K562 (cell line): ENCODE results near the gene NSUN6. TPM values are rescaled to one million over a fixed set of nuclear protein-coding genes. Genes with fewer than 3 reads are reported as not detected.

ENCODE experiments used
- C11orf30 ChIP-seq: fragments of 450-650 bp; IDR thresholded peaks from 2 replicates; pipeline ENCODE4 v1.6.1; 2016; ENCODE audit warnings: low read depth, mild to moderate bottlenecking
- CBFA2T2 ChIP-seq: fragments of 450-650 bp; conservative IDR thresholded peaks from 2 replicates; pipeline ENCODE4 v1.6.1; 2017; ENCODE audit warnings: mild to moderate bottlenecking
- FOXM1 ChIP-seq, 2 experiments: fragments of 450-650 bp in 1 of 2; sonication (generic) in 1 of 2; formaldehyde crosslinking in 1 of 2; IDR thresholded peaks; 2 replicates each; pipeline versions ENCODE4 v1.6.1 to v1.9.0; 2017 to 2022; ENCODE audit warnings: low read depth in 2 of 2, mild to moderate bottlenecking in 2 of 2, missing genetic modification reagents in 1 of 2, moderate library complexity in 1 of 2
- HEY1 ChIP-seq: fragments of 250-450 bp; sonication (Bioruptor Pico); IDR thresholded peaks from 2 replicates; pipeline ENCODE4 v1.5.0; 2020; ENCODE audit warnings: mild to moderate bottlenecking, moderate library complexity, borderline replicate concordance
- HNRNPUL1 ChIP-seq: fragments of 200-400 bp; formaldehyde crosslinking; IDR thresholded peaks from 2 replicates; pipeline ENCODE4 v1.6.1; 2017; ENCODE audit warnings: low read length
- HOXB6 ChIP-seq: fragments of 250-450 bp; sonication (Bioruptor Pico); IDR thresholded peaks from 2 replicates; pipeline ENCODE4 v1.5.1; 2022; ENCODE audit warnings: mild to moderate bottlenecking, borderline replicate concordance
- JUN ChIP-seq, 2 experiments: sonication (generic) in 1 of 2; formaldehyde crosslinking in 1 of 2; IDR thresholded peaks; 2 replicates each; pipeline versions ENCODE4 v1.6.1 to v1.8.0; 2012 to 2022; ENCODE audit warnings: borderline replicate concordance in 2 of 2, mild to moderate bottlenecking in 2 of 2, improper control_type of control experiment in 1 of 2, low read depth in 1 of 2, low read length in 1 of 2, missing genetic modification reagents in 1 of 2
- NFE2L1 ChIP-seq: fragments of 450-650 bp; IDR thresholded peaks from 2 replicates; pipeline ENCODE4 v1.6.1; 2016; ENCODE audit warnings: missing genetic modification characterization, low read depth, mild to moderate bottlenecking, missing compliant biosample characterization, moderate library complexity, borderline replicate concordance
- NFYB ChIP-seq: IDR thresholded peaks from 2 replicates; pipeline ENCODE4 v1.6.1; 2011; ENCODE audit warnings: mild to moderate bottlenecking, moderate library complexity; ENCODE audit not compliant: insufficient read length; ENCODE audit errors: extremely low read depth
- PHF21A ChIP-seq: fragments of 450-650 bp; IDR thresholded peaks from 2 replicates; pipeline ENCODE4 v1.6.1; 2017; ENCODE audit warnings: low read depth, borderline replicate concordance
- SP2 ChIP-seq: IDR thresholded peaks from 2 replicates; pipeline ENCODE4 v1.6.1; 2011; ENCODE audit warnings: mild to moderate bottlenecking, low read depth, low read length, moderate library complexity; ENCODE audit not compliant: poor library complexity, severe bottlenecking; ENCODE audit errors: extremely low read depth
- SREBF1 ChIP-seq: fragments of 150-350 bp; IDR thresholded peaks from 2 replicates; pipeline ENCODE4 v1.6.1; 2014; ENCODE audit warnings: antibody characterized with exemption, low read depth, low read length, borderline replicate concordance
- ZFP1 ChIP-seq: fragments of 450-650 bp; formaldehyde crosslinking; IDR thresholded peaks from 2 replicates; pipeline ENCODE4 v1.4.0; 2020; ENCODE audit warnings: mild to moderate bottlenecking, mixed read lengths
- ZNF174 ChIP-seq: fragments of 250-450 bp; sonication (Bioruptor Pico); IDR thresholded peaks from 2 replicates; pipeline ENCODE4 v1.4.0; 2020; ENCODE audit warnings: mild to moderate bottlenecking
- ZNF23 ChIP-seq: fragments of 250-450 bp; sonication (Bioruptor Pico); IDR thresholded peaks from 2 replicates; pipeline ENCODE4 v1.4.0; 2020; ENCODE audit warnings: mild to moderate bottlenecking
- ZNF561 ChIP-seq: fragments of 450-650 bp; formaldehyde crosslinking; conservative IDR thresholded peaks from 2 replicates; pipeline ENCODE4 v1.4.0; 2020; ENCODE audit warnings: mild to moderate bottlenecking, moderate library complexity
- ZNF76 ChIP-seq: fragments of 250-450 bp; sonication (Bioruptor Pico); IDR thresholded peaks from 2 replicates; pipeline ENCODE4 v1.4.0; 2020; ENCODE audit warnings: mild to moderate bottlenecking, moderate library complexity, borderline replicate concordance
- polyA plus RNA-seq, 8 experiments: library from polyadenylated mRNA; depleted of rRNA in 4 of 8; stranded (reverse) in 5 of 8; unstranded in 3 of 8; fragments of >200 nt; fragmentation: Nextera tagmentation in 2 of 8; fragmentation: Illumina TruSeq in 1 of 8; extraction: Ambion mirVana in 2 of 8; extraction: Trizol in 1 of 8; gene quantifications; 2 replicates each; pipeline versions ENCODE4 v1.2.1 to v1.2.3, GENCODE V29; 2011 to 2014; ENCODE audit warnings: inconsistent platforms in 1 of 8, missing spikeins in 1 of 8
- total RNA-seq, 7 experiments: library from RNA; depleted of rRNA in 6 of 7; stranded (reverse); fragments of >200 nt in 6 of 7; fragmentation: Illumina TruSeq in 2 of 7; extraction: Trizol in 2 of 7; gene quantifications; 2 replicates each; pipeline versions ENCODE4 v1.2.1 to v1.2.3, GENCODE V29; 2011 to 2021; ENCODE audit warnings: low replicate concordance in 1 of 7
- TF ChIP-seq, protein P1 (sequence below), 2 experiments: fragments of 450-650 bp; IDR thresholded peaks; 2 replicates each; pipeline ENCODE4 v1.6.1; 2018; ENCODE audit warnings: mild to moderate bottlenecking in 2 of 2, low read depth in 1 of 2; ENCODE audit not compliant: partially characterized antibody in 2 of 2
- TF ChIP-seq, protein P2 (sequence below): fragments of 450-650 bp; IDR thresholded peaks from 2 replicates; pipeline ENCODE4 v1.6.1; 2017; ENCODE audit warnings: antibody characterized with exemption, mild to moderate bottlenecking

The NSUN6 gene
- total and polyA plus RNA-seq, 9 of the 15 experiments (the other 6 are each of a cell fraction or from before 2014, with no cell fraction given) = 12.5 to 33.1 (median 24.2) TPM

DNA sequence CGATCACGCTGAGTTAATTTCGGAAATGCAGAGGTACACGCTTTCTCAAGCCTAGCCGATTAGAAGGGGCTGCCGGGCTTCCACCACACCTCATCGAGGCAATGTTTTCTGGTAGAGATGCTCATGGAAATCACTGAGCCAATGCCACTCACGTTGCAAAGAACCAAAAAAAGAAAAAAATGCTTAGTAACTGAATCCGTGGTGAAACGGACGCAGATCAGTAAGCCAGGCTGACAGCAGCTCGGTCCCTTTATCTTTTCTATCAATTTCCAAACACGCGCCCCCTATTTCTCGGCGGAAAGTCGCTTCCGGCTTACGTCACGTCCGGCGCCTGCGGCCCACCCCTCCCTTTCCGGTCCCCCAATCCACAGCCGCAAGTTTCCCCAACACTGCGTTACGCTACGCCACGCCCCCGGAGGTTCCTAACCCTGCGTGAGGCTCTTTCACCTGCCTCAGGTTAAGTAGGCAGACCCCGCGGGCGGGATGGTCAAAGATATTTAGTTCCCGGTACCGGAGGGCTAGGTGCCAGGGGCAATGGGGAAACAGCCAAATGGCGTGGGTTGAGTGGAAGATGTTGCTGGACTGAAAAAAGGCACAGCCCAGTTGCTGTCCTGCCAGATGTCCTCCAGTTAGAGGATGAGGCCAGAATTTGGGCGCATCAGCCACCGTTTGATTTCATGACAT, at the start of gene NSUN6 (continued):
- TF ChIP-seq NFYB (no peak), SP2 (no peak), ZNF174 (no peak), JUN (IDR thresholded peaks at IDR 0.05; ENCODE audit: borderline replicate concordance, low read depth, low read length) (peak; percentile 44; the same call in 1 of the 2 replicates), JUN (CRISPR knock-in tag; IDR thresholded peaks at IDR 0.05; ENCODE audit: borderline replicate concordance) (0 out of 2 replicates have a peak, but pooled peaks have one; percentile 53), SREBF1 (no peak), HEY1 (CRISPR knock-in tag) (0 out of 2 replicates have a peak, but pooled peaks have one; percentile 20), HOXB6 (CRISPR knock-in tag) (no peak), ZNF23 (CRISPR knock-in tag) (no peak), ZNF76 (CRISPR knock-in tag) (no peak), PHF21A (no peak), HNRNPUL1 (no peak), ZNF561 (CRISPR knock-in tag) (no peak), FOXM1 (IDR thresholded peaks at IDR 0.05; ENCODE audit: low read depth) (no peak), FOXM1 (CRISPR knock-in tag; IDR thresholded peaks at IDR 0.05; ENCODE audit: low read depth) (peak; percentile 48; the same call in 1 of the 2 replicates), NFE2L1 (tag) (no peak), C11orf30 (peak; percentile 92), CBFA2T2 (no peak), ZFP1 (CRISPR knock-in tag) (no peak)
- TF ChIP-seq, protein P1, sequence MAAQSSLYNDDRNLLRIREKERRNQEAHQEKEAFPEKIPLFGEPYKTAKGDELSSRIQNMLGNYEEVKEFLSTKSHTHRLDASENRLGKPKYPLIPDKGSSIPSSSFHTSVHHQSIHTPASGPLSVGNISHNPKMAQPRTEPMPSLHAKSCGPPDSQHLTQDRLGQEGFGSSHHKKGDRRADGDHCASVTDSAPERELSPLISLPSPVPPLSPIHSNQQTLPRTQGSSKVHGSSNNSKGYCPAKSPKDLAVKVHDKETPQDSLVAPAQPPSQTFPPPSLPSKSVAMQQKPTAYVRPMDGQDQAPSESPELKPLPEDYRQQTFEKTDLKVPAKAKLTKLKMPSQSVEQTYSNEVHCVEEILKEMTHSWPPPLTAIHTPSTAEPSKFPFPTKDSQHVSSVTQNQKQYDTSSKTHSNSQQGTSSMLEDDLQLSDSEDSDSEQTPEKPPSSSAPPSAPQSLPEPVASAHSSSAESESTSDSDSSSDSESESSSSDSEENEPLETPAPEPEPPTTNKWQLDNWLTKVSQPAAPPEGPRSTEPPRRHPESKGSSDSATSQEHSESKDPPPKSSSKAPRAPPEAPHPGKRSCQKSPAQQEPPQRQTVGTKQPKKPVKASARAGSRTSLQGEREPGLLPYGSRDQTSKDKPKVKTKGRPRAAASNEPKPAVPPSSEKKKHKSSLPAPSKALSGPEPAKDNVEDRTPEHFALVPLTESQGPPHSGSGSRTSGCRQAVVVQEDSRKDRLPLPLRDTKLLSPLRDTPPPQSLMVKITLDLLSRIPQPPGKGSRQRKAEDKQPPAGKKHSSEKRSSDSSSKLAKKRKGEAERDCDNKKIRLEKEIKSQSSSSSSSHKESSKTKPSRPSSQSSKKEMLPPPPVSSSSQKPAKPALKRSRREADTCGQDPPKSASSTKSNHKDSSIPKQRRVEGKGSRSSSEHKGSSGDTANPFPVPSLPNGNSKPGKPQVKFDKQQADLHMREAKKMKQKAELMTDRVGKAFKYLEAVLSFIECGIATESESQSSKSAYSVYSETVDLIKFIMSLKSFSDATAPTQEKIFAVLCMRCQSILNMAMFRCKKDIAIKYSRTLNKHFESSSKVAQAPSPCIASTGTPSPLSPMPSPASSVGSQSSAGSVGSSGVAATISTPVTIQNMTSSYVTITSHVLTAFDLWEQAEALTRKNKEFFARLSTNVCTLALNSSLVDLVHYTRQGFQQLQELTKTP (IDR thresholded peaks at IDR 0.05; ENCODE audit: low read depth in 1 of 2, partially characterized antibody in 2 of 2) = no peak
- TF ChIP-seq, protein P2, sequence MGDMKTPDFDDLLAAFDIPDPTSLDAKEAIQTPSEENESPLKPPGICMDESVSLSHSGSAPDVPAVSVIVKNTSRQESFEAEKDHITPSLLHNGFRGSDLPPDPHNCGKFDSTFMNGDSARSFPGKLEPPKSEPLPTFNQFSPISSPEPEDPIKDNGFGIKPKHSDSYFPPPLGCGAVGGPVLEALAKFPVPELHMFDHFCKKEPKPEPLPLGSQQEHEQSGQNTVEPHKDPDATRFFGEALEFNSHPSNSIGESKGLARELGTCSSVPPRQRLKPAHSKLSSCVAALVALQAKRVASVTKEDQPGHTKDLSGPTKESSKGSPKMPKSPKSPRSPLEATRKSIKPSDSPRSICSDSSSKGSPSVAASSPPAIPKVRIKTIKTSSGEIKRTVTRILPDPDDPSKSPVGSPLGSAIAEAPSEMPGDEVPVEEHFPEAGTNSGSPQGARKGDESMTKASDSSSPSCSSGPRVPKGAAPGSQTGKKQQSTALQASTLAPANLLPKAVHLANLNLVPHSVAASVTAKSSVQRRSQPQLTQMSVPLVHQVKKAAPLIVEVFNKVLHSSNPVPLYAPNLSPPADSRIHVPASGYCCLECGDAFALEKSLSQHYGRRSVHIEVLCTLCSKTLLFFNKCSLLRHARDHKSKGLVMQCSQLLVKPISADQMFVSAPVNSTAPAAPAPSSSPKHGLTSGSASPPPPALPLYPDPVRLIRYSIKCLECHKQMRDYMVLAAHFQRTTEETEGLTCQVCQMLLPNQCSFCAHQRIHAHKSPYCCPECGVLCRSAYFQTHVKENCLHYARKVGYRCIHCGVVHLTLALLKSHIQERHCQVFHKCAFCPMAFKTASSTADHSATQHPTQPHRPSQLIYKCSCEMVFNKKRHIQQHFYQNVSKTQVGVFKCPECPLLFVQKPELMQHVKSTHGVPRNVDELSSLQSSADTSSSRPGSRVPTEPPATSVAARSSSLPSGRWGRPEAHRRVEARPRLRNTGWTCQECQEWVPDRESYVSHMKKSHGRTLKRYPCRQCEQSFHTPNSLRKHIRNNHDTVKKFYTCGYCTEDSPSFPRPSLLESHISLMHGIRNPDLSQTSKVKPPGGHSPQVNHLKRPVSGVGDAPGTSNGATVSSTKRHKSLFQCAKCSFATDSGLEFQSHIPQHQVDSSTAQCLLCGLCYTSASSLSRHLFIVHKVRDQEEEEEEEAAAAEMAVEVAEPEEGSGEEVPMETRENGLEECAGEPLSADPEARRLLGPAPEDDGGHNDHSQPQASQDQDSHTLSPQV = no peak
